Breast epithelium (tissue), 4 donors: ENCODE data around the gene TMEM229B. TPM values are rescaled to one million over a fixed set of nuclear protein-coding genes. Genes with fewer than 3 reads are reported as not detected.

ENCODE experiments used
- DNase-seq, 2 donors: peaks; one replicate each; pipeline ENCODE4 v3.0.0-alpha.2; 2019; ENCODE audit warnings: low spot score in 2 of 2
- H3K27ac ChIP-seq, 2 donors: fragments of 200-600 bp; sonication (generic) in 1 of 2; one replicate each; pipeline ENCODE4 v1.5.1; 2016 to 2019; ENCODE audit warnings: mild to moderate bottlenecking in 1 of 2
- H3K27me3 ChIP-seq, 2 donors: fragments of 200-600 bp; sonication (generic) in 1 of 2; one replicate each; pipeline versions ENCODE4 v1.5.1 to v1.6.0; 2017 to 2019; ENCODE audit warnings: control low read depth in 1 of 2, mild to moderate bottlenecking in 1 of 2
- H3K36me3 ChIP-seq: fragments of 200-600 bp; one replicate; pipeline ENCODE4 v1.5.1; 2019
- H3K4me1 ChIP-seq, 2 donors: fragments of 200-600 bp; sonication (generic); one replicate each; pipeline ENCODE4 v1.5.1; 2016 to 2019; ENCODE audit warnings: control low read depth in 1 of 2
- H3K4me3 ChIP-seq, 3 donors: fragments of 200-600 bp; sonication (generic); 1 replicate in 2 of 3; 2 replicates in 1 of 3; pipeline ENCODE4 v1.5.1; 2016 to 2019; ENCODE audit warnings: mild to moderate bottlenecking in 3 of 3, moderate library complexity in 2 of 3
- H3K9me3 ChIP-seq, 2 donors: fragments of 200-600 bp; sonication (generic) in 1 of 2; one replicate each; pipeline ENCODE4 v1.5.1; 2016 to 2019; ENCODE audit warnings: control low read depth in 1 of 2
- POLR2A ChIP-seq: fragments of 450-650 bp; IDR thresholded peaks from one replicate; pipeline ENCODE4 v1.6.1; 2016; ENCODE audit warnings: antibody characterized with exemption, mild to moderate bottlenecking, moderate library complexity
- POLR2AphosphoS5 ChIP-seq, 3 donors: sonication (generic); formaldehyde crosslinking; IDR thresholded peaks; one replicate each; pipeline ENCODE4 v1.6.1; 2017; ENCODE audit warnings: antibody characterized with exemption in 3 of 3
- intact Hi-C: fragments of 100-400 bp; cut with DNase I; formaldehyde crosslinking; loops from one replicate; pipeline ENCODE4 v1.15.1; 2023; ENCODE audit warnings: low total_unique reads
- total RNA-seq, 3 donors: library from RNA; depleted of rRNA; stranded (reverse); fragments of >200 nt; gene quantifications; one replicate each; pipeline ENCODE4 v1.1.0, GENCODE V29; 2016
- TF ChIP-seq, protein P1 (sequence below), 3 donors: fragments of 450-650 bp; IDR thresholded peaks; one replicate each; pipeline ENCODE4 v1.5.1; 2016 to 2017; ENCODE audit warnings: antibody characterized with exemption in 3 of 3, mild to moderate bottlenecking in 3 of 3, moderate library complexity in 3 of 3

The TMEM229B gene
- total RNA-seq, 3 donors from 2014 or later, result 0.64 to 10.2 (median 6.0) TPM

DNA sequence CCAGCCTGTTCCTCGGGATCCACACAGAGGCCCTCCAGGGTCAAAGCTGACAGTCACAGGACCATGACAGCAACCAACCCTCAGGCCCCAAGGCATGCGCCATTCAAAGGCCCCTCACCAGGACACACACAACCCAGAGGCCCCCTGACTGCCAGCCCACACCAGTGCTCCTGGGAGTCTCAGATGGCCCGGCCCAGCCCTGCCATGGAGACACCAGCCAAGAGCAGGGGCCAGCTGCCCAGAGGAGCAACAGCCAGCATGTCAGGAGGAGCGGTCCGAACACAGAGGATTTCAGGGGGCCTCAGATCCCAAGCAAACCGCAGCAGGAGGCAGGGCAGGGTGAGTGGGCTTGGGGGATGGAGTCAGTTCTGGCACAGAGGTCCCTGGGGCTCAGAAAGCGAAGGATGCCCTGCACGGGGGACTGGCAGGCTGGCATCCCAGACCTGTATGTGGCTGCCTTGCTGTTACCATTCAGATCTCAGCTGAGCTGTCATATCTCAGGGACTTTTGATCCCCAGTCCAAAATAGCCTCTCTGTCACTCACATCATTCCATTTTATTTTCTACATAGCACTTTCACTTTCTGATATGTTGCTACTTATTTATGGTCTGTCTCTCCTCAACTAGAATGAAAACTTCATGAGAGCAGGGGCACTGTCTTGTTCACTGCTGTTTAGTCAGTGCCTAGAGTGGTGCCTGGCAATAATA lies 4.8 kb downstream of the TMEM229B start:
- intact Hi-C loops, result no loop called here
- TF ChIP-seq, protein P1, sequence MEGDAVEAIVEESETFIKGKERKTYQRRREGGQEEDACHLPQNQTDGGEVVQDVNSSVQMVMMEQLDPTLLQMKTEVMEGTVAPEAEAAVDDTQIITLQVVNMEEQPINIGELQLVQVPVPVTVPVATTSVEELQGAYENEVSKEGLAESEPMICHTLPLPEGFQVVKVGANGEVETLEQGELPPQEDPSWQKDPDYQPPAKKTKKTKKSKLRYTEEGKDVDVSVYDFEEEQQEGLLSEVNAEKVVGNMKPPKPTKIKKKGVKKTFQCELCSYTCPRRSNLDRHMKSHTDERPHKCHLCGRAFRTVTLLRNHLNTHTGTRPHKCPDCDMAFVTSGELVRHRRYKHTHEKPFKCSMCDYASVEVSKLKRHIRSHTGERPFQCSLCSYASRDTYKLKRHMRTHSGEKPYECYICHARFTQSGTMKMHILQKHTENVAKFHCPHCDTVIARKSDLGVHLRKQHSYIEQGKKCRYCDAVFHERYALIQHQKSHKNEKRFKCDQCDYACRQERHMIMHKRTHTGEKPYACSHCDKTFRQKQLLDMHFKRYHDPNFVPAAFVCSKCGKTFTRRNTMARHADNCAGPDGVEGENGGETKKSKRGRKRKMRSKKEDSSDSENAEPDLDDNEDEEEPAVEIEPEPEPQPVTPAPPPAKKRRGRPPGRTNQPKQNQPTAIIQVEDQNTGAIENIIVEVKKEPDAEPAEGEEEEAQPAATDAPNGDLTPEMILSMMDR (IDR thresholded peaks at IDR 0.05), result no peak
- TF ChIP-seq POLR2AphosphoS5 (IDR thresholded peaks at IDR 0.05) (no peak), POLR2A (no peak)
- H3K4me3 ChIP-seq, result no peak overlapping the region
- H3K27me3 ChIP-seq, result no peaks in the 10 kb centered on the region
- no peak for DNase-seq
- H3K9me3 ChIP-seq, result no peaks in the 10 kb centered on the region
- no peaks in the 10 kb centered on the region for H3K4me1 ChIP-seq
- no peaks in the 10 kb centered on the region for H3K36me3 ChIP-seq
- no peak overlapping the region for H3K27ac ChIP-seq

DNA sequence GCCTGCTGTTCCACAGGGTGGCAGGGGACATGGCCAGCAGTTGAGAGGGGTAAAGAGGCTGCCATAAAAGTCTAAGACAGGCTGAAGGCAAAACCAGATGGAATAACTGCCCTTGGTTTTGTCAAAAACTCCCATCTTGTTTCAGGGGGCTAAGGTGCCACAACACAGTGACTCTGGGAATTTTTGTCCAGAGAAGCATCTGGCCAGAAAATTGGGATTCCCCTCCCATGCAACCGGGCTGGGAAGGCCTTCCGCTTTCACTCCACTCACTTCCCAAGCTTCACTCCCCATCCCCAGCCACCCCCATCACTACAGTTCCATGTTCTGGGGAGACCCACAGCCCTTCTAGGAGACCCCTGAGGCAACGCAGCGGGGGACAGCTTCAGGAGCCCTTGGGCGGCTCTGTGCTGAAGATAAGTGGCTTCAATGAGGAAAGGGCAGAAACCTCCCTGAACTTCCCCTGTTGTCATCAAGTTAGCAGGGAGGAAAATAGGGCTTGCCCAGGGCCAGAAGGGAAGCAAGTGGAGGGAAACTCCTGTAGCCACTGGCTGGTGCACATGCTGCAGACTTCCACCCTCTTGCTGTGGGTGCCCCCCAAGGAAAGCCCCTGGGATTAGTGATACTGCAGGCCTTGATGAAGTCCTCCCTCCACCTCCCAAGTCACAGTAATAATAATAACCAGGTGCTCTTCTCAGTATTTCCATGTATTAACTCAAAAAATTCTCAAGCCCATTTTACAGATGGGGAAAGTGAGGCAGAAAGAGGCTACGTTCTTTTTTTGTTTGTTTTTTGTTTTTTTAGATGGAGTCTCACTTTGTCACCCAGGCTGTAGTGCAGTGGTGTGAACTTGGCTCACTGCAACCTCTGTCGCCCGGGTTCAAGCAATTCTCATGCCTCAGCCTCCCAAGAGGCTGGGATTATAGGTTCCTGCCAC lies 6.0 kb downstream of the TMEM229B start:
- Histone ChIP-seq H3K4me3 (no peak overlapping the region), H3K9me3 (no peaks in the 10 kb centered on the region), H3K27me3 (no peaks in the 10 kb centered on the region), H3K36me3 (no peaks in the 10 kb centered on the region), H3K4me1 (no peaks in the 10 kb centered on the region), H3K27ac (no peak overlapping the region)
- intact Hi-C loops, result no loop called here
- no peak for DNase-seq
- no peak for TF ChIP-seq POLR2A
- no peak for TF ChIP-seq POLR2AphosphoS5 (IDR thresholded peaks at IDR 0.05)
- TF ChIP-seq, protein P1 (IDR thresholded peaks at IDR 0.05), result no peak

DNA sequence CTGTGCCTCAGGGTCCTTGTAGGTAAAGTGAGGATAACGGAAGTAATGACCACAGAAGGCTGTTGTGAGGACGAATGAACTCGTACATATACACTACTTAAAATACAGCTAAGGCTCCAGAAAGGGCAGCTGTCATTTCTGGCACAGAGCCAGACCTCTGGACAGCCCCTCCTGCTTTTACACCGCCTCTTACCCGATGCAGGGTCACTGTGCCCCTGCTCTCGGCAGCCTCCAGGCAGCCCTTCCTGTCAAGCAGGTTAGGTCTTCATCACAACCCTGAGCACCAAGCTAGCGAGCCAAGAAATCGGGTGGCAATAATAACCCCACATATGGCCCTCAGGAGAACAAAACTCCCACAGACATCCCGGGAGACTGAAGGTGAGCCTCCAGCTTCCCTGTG lies 8.5 kb downstream of the TMEM229B start:
- Histone ChIP-seq H3K4me1 (no peaks in the 10 kb centered on the region), H3K27me3 (no peaks in the 10 kb centered on the region), H3K4me3 (no peak overlapping the region), H3K27ac (peak overlapping the region; percentile 68 to 85), H3K9me3 (no peaks in the 10 kb centered on the region), H3K36me3 (no peaks in the 10 kb centered on the region)
- peak; percentile 46 to 62 for DNase-seq
- intact Hi-C loops, result no loop called here
- no peak for TF ChIP-seq POLR2A
- TF ChIP-seq, protein P1 (IDR thresholded peaks at IDR 0.05), result no peak
- no peak for TF ChIP-seq POLR2AphosphoS5 (IDR thresholded peaks at IDR 0.05)

DNA sequence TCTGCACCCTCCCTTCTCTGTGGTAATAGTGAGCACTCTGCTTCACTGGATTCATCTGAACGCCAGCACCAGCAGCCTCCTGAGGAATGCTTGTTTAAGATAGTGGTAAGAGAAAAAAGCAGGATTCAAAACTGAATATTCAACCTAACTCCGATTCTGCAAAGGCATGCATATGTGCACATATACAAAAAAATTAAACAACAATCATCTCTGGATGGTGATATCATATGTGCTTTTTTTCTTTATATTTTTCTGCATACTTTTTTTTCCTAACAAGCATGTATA lies 9.8 kb downstream of the TMEM229B start:
- H3K4me1 ChIP-seq, result no peaks in the 10 kb centered on the region
- DNase-seq, result no peak
- no peaks in the 10 kb centered on the region for H3K36me3 ChIP-seq
- TF ChIP-seq POLR2AphosphoS5 (IDR thresholded peaks at IDR 0.05), result no peak
- TF ChIP-seq POLR2A, result no peak
- TF ChIP-seq, protein P1 (IDR thresholded peaks at IDR 0.05), result no peak
- intact Hi-C loops, result no loop called here
- H3K9me3 ChIP-seq, result no peaks in the 10 kb centered on the region
- H3K4me3 ChIP-seq, result no peak overlapping the region
- no peak overlapping the region for H3K27ac ChIP-seq
- no peaks in the 10 kb centered on the region for H3K27me3 ChIP-seq
